CD8-positive, alpha-beta memory T cell (primary cell): ENCODE results near the gene POLL. TPM values are rescaled to one million over a fixed set of nuclear protein-coding genes. Genes with fewer than 3 reads are reported as not detected.

Experiments used
- CTCF ChIA-PET: fragments of 350-600 bp; sonication (Branson Sonifier 250); formaldehyde crosslinking; loops from one replicate; lab custom pipeline; 2021; ENCODE audit warnings: antibody characterized with exemption; lab: Charles Lee
- POLR2A ChIA-PET: fragments of 350-600 bp; sonication (Branson Sonifier 250); formaldehyde crosslinking; loops from one replicate; lab custom pipeline; 2021; ENCODE audit warnings: antibody characterized with exemption; lab: Charles Lee
- DNase-seq, 5 donors: peaks; one replicate each; pipeline versions ENCODE4 v3.0.0 to v3.0.0-alpha.2; 2020 to 2022; ENCODE audit warnings: mixed read lengths in 1 of 5
- H3K27ac ChIP-seq: one replicate; pipeline ENCODE4 v1.7.0; 2013; ENCODE audit warnings: low read depth, mild to moderate bottlenecking, low read length, moderate library complexity
- H3K27me3 ChIP-seq: 2 replicates; pipeline ENCODE4 v1.7.0; 2013; ENCODE audit warnings: low read length, mild to moderate bottlenecking; ENCODE audit not compliant: insufficient read depth, poor library complexity, severe bottlenecking
- H3K36me3 ChIP-seq: 2 replicates; pipeline ENCODE4 v1.7.0; 2013; ENCODE audit warnings: mild to moderate bottlenecking, low read length, moderate library complexity; ENCODE audit not compliant: insufficient read depth
- H3K4me1 ChIP-seq: 2 replicates; pipeline ENCODE4 v1.7.0; 2013; ENCODE audit warnings: mild to moderate bottlenecking, low read length, moderate library complexity; ENCODE audit not compliant: insufficient read depth
- H3K4me3 ChIP-seq: 2 replicates; pipeline ENCODE4 v1.7.0; 2013; ENCODE audit warnings: mild to moderate bottlenecking, low read length
- H3K9me3 ChIP-seq: 2 replicates; pipeline ENCODE4 v1.7.0; 2013; ENCODE audit warnings: mild to moderate bottlenecking, low read length
- H3K27ac Mint-ChIP-seq, 8 donors: one replicate each; pipeline ENCODE4 v1.8.0; 2020 to 2021; ENCODE audit warnings: mixed read lengths in 8 of 8, mild to moderate bottlenecking in 6 of 8, inconsistent platforms in 3 of 8, moderate library complexity in 3 of 8
- H3K27me3 Mint-ChIP-seq, 2 donors: one replicate each; pipeline ENCODE4 v1.8.0; 2020 to 2021; ENCODE audit warnings: mixed read lengths in 2 of 2, mild to moderate bottlenecking in 1 of 2, moderate library complexity in 1 of 2
- H3K36me3 Mint-ChIP-seq, 3 donors: one replicate each; pipeline ENCODE4 v1.8.0; 2020 to 2021; ENCODE audit warnings: mixed read lengths in 3 of 3, inconsistent platforms in 1 of 3, mild to moderate bottlenecking in 1 of 3
- H3K4me1 Mint-ChIP-seq, 3 donors: one replicate each; pipeline ENCODE4 v1.8.0; 2020 to 2021; ENCODE audit warnings: mixed read lengths in 3 of 3, inconsistent platforms in 1 of 3, mild to moderate bottlenecking in 1 of 3
- H3K4me3 Mint-ChIP-seq, 7 donors: one replicate each; pipeline ENCODE4 v1.8.0; 2020 to 2021; ENCODE audit warnings: mixed read lengths in 7 of 7, mild to moderate bottlenecking in 6 of 7, moderate library complexity in 4 of 7, inconsistent platforms in 2 of 7
- H3K9me3 Mint-ChIP-seq, 5 donors: one replicate each; pipeline ENCODE4 v1.8.0; 2020 to 2022; ENCODE audit warnings: mixed read lengths in 5 of 5, mild to moderate bottlenecking in 3 of 5, moderate library complexity in 2 of 5, inconsistent platforms in 1 of 5
- polyA plus RNA-seq: library from polyadenylated mRNA; unstranded; fragments of 300-500 nt; fragmentation: Illumina TruSeq; gene quantifications from one replicate; pipeline ENCODE4 v1.2.3, GENCODE V29; 2021
- total RNA-seq, 2 experiments: library from RNA; stranded (reverse); gene quantifications; one replicate each; pipeline ENCODE4 v1.2.3, GENCODE V29; 2021

The POLL gene
- total and polyA plus RNA-seq, 3 experiments from 2014 or later = 15.9 to 32.6 (median 30.9) TPM

DNA sequence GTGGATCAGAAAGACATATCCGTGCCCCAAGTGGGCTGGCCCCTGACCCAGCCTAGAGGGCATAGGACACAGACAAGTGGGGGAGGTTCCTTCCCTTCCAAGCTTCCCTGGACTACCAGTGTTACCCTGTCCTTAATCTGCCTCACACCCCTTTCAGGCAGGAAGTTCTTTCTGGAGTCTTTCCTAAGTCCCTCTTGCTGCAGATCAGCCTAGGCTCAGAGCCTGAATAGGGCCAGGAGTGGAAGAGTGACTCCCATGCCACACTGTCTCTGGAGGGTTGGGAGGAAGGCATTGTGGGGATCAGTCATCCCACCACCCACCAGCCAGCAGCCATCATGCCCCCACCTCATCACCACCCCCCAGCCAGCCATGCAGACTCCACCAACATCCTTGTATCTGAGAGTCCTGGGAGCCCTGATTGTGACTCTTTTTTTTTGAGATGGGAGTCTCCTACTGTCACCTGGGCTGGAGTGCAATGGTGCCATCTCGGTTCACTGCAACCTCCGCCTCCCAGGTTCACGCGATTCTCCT lies 22.6 kb downstream of the POLL start:
- POLR2A ChIA-PET = no interaction called here
- H3K27me3 Mint-ChIP-seq = peaks cover 48 to 67% of the 10 kb centered on the region in 2 donors

DNA sequence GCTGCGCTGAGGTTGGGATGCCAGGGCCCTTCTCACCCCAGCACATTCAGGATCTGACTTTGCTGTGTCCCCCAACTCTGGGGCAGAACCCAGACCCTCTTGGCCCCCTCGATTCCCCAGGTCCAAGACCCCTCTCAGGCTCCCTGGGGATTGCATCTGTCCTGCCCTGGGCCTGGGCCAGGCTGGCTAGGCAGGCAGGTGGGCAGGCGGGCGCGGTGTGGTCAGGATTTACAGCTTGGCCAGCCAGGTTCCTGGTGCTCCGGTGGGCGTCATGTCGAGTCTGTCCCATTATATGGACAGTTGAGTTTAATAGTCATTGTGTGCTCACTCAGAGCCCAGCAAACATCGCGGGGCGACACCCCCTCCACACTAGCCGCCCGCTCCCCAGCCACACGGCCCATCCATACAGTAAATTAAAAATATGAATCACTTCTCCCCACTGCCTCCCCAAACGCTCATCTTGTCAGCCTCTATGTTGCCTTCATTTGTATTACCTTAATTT lies 23.5 kb downstream of the POLL start:
- peaks cover 3% of the 10 kb centered on the region for H3K4me1 ChIP-seq
- H3K9me3 Mint-ChIP-seq = no peaks in the 10 kb centered on the region
- peaks cover 31% of the 10 kb centered on the region for H3K27me3 ChIP-seq
- H3K4me1 Mint-ChIP-seq = peaks cover 10 to 16% (median 13%) of the 10 kb centered on the region in 3 donors
- H3K4me3 ChIP-seq = no peak overlapping the region
- no peak overlapping the region for H3K4me3 Mint-ChIP-seq
- no peaks in the 10 kb centered on the region for H3K36me3 Mint-ChIP-seq
- CTCF ChIA-PET = no interaction called here
- H3K9me3 ChIP-seq = no peaks in the 10 kb centered on the region
- H3K27ac ChIP-seq = no peak overlapping the region
- H3K27me3 Mint-ChIP-seq = peaks cover 47 to 64% of the 10 kb centered on the region in 2 donors
- H3K27ac Mint-ChIP-seq = no peak overlapping the region
- H3K36me3 ChIP-seq = no peaks in the 10 kb centered on the region
- POLR2A ChIA-PET = no interaction called here
- peak in 1 of 5 donors; percentile 35 for DNase-seq

More for the DNA sequence above, 22.6 kb downstream of the POLL start:
- Histone ChIP-seq H3K9me3 (no peaks in the 10 kb centered on the region), H3K36me3 (no peaks in the 10 kb centered on the region), H3K4me3 (no peak overlapping the region), H3K27ac (no peak overlapping the region), H3K4me1 (peaks cover 10% of the 10 kb centered on the region), H3K27me3 (peaks cover 36% of the 10 kb centered on the region)
- H3K4me1 Mint-ChIP-seq = peaks cover 11 to 21% (median 15%) of the 10 kb centered on the region in 3 donors
- DNase-seq = no peak
- H3K4me3 Mint-ChIP-seq = peak overlapping the region in 1 of 7 donors; percentile 38
- H3K27ac Mint-ChIP-seq = peak overlapping the region in 1 of 8 donors; percentile 24
- no peaks in the 10 kb centered on the region for H3K9me3 Mint-ChIP-seq
- CTCF ChIA-PET = no interaction called here
- H3K36me3 Mint-ChIP-seq = no peaks in the 10 kb centered on the region

DNA sequence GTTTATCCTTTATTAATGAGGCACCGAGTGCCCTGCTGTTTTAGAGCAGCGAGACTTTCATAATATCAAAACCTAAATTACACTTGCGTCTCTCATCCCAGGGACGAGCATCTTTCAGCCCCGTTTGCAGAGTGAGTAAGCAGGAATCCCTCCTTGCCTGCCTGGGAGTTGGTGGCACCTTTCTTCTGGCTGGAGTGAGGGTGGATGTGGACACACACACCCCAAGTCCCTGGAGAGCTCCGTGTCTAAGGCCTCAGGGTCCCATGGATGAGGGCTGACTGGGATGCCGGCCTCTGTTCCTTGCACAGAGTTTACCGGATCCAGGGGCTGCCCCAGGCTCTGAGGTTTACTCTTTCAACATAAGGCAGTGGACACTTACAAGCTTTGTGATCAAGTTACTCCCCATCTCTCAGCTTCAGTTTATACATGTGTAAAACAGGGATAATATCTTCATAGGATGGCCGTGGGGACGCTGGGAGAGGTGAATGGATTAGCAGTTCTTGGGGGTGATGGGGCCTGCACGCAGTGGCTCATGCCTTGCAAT lies 24.5 kb downstream of the POLL start:
- H3K27ac Mint-ChIP-seq = no peak overlapping the region
- H3K4me1 Mint-ChIP-seq = peaks cover 15 to 18% (median 16%) of the 10 kb centered on the region in 3 donors
- ChIA-PET CTCF (no interaction called here), POLR2A (interaction anchor here (0.5 kb wide), 1 partner anchor 360 kb away, joined by 3 read pairs; no protein-coding TSS in a partner anchor)
- no peak overlapping the region for H3K4me3 ChIP-seq
- no peaks in the 10 kb centered on the region for H3K36me3 Mint-ChIP-seq
- peak in 1 of 5 donors; percentile 8 for DNase-seq
- peak overlapping the region in 1 of 7 donors; percentile 48 for H3K4me3 Mint-ChIP-seq
- no peaks in the 10 kb centered on the region for H3K9me3 ChIP-seq
- peaks cover 42 to 55% of the 10 kb centered on the region in 2 donors for H3K27me3 Mint-ChIP-seq
- H3K36me3 ChIP-seq = no peaks in the 10 kb centered on the region
- H3K27ac ChIP-seq = no peak overlapping the region
- no peaks in the 10 kb centered on the region for H3K4me1 ChIP-seq
- H3K9me3 Mint-ChIP-seq = no peaks in the 10 kb centered on the region
- H3K27me3 ChIP-seq = peaks cover 22% of the 10 kb centered on the region

DNA sequence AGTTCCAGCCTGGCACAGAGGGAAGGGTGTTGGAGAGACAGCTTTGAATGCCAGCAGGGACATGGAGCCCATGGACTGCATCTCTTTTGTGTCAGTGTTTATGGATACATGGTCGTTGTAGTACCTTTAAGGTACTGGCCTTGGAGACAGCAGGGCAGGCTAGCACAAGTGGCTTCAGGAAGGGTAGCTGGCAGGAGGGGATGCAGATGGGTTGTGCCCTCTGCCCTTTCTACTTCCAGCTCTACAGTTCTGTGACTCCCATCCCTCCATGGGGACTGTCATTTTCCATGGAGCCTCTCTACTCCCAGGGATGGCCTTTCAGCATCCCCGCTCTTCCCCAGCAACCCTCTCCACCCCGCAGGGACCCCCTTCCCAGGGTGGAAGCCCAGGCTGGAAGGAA lies 25.1 kb downstream of the POLL start:
- Histone ChIP-seq H3K27ac (no peak overlapping the region), H3K36me3 (no peaks in the 10 kb centered on the region), H3K4me1 (peaks cover 5% of the 10 kb centered on the region), H3K4me3 (no peak overlapping the region), H3K27me3 (peaks cover 16% of the 10 kb centered on the region), H3K9me3 (no peaks in the 10 kb centered on the region)
- no peak overlapping the region for H3K27ac Mint-ChIP-seq
- H3K27me3 Mint-ChIP-seq = peaks cover 36 to 50% of the 10 kb centered on the region in 2 donors
- H3K9me3 Mint-ChIP-seq = no peaks in the 10 kb centered on the region
- no peaks in the 10 kb centered on the region for H3K36me3 Mint-ChIP-seq
- no peak overlapping the region for H3K4me3 Mint-ChIP-seq
- ChIA-PET POLR2A (interaction anchor here (0.5 kb wide), 1 partner anchor 359 kb away, joined by 3 read pairs; no protein-coding TSS in a partner anchor), CTCF (no interaction called here)
- peak in 1 of 5 donors; percentile 24 for DNase-seq
- peaks cover 21 to 22% (median 21%) of the 10 kb centered on the region in 3 donors for H3K4me1 Mint-ChIP-seq

DNA sequence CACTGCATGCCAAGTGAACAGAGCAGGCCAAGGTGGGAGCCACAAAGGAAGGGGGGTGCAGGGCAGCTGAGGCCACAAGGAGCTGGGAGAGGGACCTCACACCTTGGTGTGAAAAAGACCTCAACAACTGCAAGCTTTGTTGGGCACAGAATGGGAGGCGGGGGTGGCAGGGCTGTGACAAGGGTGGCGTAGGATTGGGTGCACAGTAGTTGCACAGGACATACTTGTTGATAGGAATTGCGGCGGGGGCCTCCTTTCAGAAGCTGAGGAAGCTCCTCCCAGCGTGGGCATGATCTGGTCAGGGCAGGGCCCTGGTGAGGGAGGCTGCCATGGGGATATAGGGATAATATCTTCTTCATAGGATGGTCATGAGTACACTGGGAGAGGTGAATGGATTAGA lies 25.8 kb downstream of the POLL start:
- POLR2A ChIA-PET = no interaction called here
- H3K27ac ChIP-seq = no peak overlapping the region
- Mint-ChIP-seq H3K27me3 (peaks cover 32 to 42% of the 10 kb centered on the region in 2 donors), H3K4me3 (no peak overlapping the region), H3K36me3 (no peaks in the 10 kb centered on the region), H3K27ac (peak overlapping the region in 1 of 8 donors; percentile 64), H3K9me3 (no peaks in the 10 kb centered on the region), H3K4me1 (peaks cover 24 to 27% (median 25%) of the 10 kb centered on the region in 3 donors)
- H3K27me3 ChIP-seq = peaks cover 8% of the 10 kb centered on the region
- H3K9me3 ChIP-seq = no peaks in the 10 kb centered on the region
- no peaks in the 10 kb centered on the region for H3K36me3 ChIP-seq
- no peak overlapping the region for H3K4me3 ChIP-seq
- H3K4me1 ChIP-seq = peaks cover 10% of the 10 kb centered on the region
- peak in 1 of 5 donors; percentile 32 for DNase-seq
- CTCF ChIA-PET = no interaction called here

DNA sequence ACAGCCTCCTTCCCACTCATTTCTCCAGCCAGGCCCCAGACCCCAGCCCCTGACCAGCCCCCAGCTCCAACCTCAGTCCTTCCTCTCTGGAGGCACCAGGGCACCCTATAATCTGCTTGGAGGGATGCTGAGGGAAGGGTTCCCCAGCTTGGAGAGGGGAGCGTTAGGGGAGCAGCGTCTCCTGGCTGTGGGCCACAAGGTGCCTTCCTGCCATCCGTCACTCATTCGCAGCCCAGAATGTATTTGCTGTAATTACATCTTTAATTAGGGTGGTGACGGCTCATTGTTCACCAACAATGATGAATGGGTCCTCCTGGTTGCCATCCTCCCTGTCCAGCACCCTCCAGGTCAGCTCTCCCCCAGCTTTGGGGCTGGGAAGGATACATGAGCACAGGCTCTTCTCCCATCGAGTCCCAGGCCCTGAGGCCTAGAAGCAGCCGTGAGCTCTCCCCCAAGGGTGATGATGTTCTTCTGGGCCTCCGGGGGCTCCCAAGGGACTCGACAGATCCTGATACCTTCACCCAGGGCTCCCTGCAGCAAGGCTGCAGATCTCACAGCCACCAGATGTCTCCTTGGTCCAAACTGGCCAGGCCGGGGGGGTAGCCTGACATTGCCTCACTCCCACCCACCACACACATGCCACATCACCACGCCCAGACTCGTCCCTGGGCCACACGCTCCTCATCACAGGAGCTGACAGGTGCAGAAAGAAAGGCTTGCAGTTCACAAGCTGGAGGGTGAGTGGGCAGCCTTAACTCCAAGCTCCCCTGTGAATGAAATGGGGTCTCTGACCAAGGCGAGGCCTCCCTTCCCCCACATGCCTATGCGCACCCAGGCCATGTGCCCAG lies 26.8 kb downstream of the POLL start:
- no peak overlapping the region for H3K27ac ChIP-seq
- H3K9me3 ChIP-seq = no peaks in the 10 kb centered on the region
- peaks cover 3% of the 10 kb centered on the region for H3K27me3 ChIP-seq
- peaks cover 10% of the 10 kb centered on the region for H3K4me1 ChIP-seq
- no peaks in the 10 kb centered on the region for H3K36me3 ChIP-seq
- H3K4me1 Mint-ChIP-seq = peaks cover 21 to 22% (median 21%) of the 10 kb centered on the region in 3 donors
- ChIA-PET POLR2A (no interaction called here), CTCF (interaction anchor here (1.9 kb wide), 1 partner anchor 348 kb away, joined by 6 read pairs; no protein-coding TSS in a partner anchor)
- no peaks in the 10 kb centered on the region for H3K36me3 Mint-ChIP-seq
- H3K4me3 ChIP-seq = no peak overlapping the region
- H3K27ac Mint-ChIP-seq = no peak overlapping the region
- no peaks in the 10 kb centered on the region for H3K9me3 Mint-ChIP-seq
- no peak for DNase-seq
- H3K27me3 Mint-ChIP-seq = peaks cover 25 to 34% of the 10 kb centered on the region in 2 donors
- no peak overlapping the region for H3K4me3 Mint-ChIP-seq

DNA sequence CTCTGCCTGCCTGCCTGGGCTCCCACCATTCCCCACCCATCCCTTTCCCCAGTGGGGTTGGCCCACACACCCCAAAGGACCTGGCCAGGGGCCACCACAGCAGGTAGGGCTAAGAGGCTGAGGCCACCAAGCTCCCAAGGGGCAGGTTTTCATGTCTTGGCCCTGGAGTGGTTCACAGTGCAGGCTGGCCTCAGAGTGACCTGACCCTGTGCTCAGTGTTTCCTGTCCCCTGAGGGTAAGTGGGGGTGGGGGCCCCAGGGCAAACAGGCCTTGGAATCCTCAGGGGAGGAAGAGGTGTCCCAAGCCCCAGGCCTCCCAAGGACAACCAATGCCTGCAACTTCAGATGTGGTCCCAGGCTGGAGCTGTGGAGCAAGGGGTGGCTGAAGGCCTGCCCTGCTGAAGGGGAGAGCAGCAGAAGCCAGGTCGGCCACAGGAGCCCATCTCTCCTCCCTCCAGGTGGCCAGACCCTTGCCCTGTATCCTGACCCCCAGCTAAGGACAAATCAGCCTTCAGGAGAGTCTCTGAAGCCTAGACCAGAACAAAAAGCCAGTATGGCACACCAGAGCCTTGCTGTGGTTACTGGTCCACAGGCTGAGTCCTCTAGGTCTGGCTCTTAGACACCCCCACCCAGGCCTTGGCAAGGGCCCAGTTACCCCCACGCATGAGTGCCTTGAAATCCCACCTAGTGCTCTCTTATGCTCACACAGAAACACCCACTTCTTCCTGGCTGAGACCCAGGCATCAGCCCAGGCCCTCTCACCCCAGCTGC lies 27.6 kb downstream of the POLL start:
- Histone ChIP-seq H3K4me3 (no peak overlapping the region), H3K36me3 (no peaks in the 10 kb centered on the region), H3K9me3 (no peaks in the 10 kb centered on the region), H3K4me1 (peaks cover 10% of the 10 kb centered on the region), H3K27me3 (peaks cover 3% of the 10 kb centered on the region), H3K27ac (no peak overlapping the region)
- Mint-ChIP-seq H3K4me1 (peaks cover 19 to 21% (median 20%) of the 10 kb centered on the region in 3 donors), H3K9me3 (no peaks in the 10 kb centered on the region), H3K4me3 (no peak overlapping the region), H3K27me3 (peaks cover 20 to 29% of the 10 kb centered on the region in 2 donors), H3K27ac (no peak overlapping the region), H3K36me3 (peaks cover 0 to 1% (median 0%) of the 10 kb centered on the region in 3 donors)
- no peak for DNase-seq
- ChIA-PET CTCF (interaction anchor here (1.7 to 1.9 kb wide), 2 partner anchors 10 to 347 kb away, joined by 6 to 10 read pairs; no protein-coding TSS in a partner anchor), POLR2A (no interaction called here)
